MM.1S (cell line): ENCODE measurements around the gene ADGRE1.

Experiments
- CTCF ChIP-seq: fragments of 300-600 bp; sonication (generic); IDR thresholded peaks from 2 replicates; pipeline ENCODE4 v1.5.1; 2016; ENCODE audit warnings: antibody characterized with exemption, low read length, mixed read lengths
- EZH2 ChIP-seq: fragments of 300-600 bp; sonication (generic); optimal IDR thresholded peaks from 2 replicates; pipeline ENCODE3; 2017; ENCODE audit warnings: low read depth, mild to moderate bottlenecking, antibody characterized with exemption, low read length, mixed read lengths

- TF ChIP-seq CTCF (no peak), EZH2 (no peak)
Measured at GRCh38 chr19:6865849-6866248, 21.5 kb upstream of the ADGRE1 start.
